ENCODE data around the gene ABCG4.

ABCG4 gene

GRCh38 chr11:119152604-119153003 is 3.8 kb downstream of the ABCG4 start:
- 100% methylated on average over 3 of the region's 4 CpGs for WGBS (ENCODE audit: insufficient coverage, insufficient read length)

GRCh38 chr11:119153049-119153818 is 4.4 kb downstream of the ABCG4 start:
- H3K36me3 ChIP-seq (ENCODE audit: control insufficient read depth, insufficient read depth, low read length) = no peaks in the 10 kb centered on the region
- H3K27me3 ChIP-seq (ENCODE audit: control insufficient read depth, insufficient read depth, low read length) = peaks cover 15% of the 10 kb centered on the region
- H3K4me3 ChIP-seq (ENCODE audit: low read length) = no peak overlapping the region
- H3K4me1 ChIP-seq (ENCODE audit: control insufficient read depth, insufficient read depth, low read length) = peaks cover 2% of the 10 kb centered on the region
- no peaks in the 10 kb centered on the region for H3K9me3 ChIP-seq (ENCODE audit: control insufficient read depth, insufficient read depth, low read length)
- no peak overlapping the region for H3K27ac ChIP-seq (ENCODE audit: low read length)
- DNase-seq (ENCODE audit: low read depth, low spot score) = no peak
- no CpG with 5 or more reads among the region's 9 CpGs for WGBS (ENCODE audit: insufficient coverage, insufficient read length)

More at GRCh38 chr11:119152604-119153003, 3.8 kb downstream of the ABCG4 start:
- H3K27me3 ChIP-seq (ENCODE audit: control insufficient read depth, insufficient read depth, low read length) = peaks cover 20% of the 10 kb centered on the region
- H3K27ac ChIP-seq (ENCODE audit: low read length) = no peak overlapping the region
- no peaks in the 10 kb centered on the region for H3K9me3 ChIP-seq (ENCODE audit: control insufficient read depth, insufficient read depth, low read length)
- H3K36me3 ChIP-seq (ENCODE audit: control insufficient read depth, insufficient read depth, low read length) = no peaks in the 10 kb centered on the region
- DNase-seq (ENCODE audit: low read depth, low spot score) = no peak
- H3K4me3 ChIP-seq (ENCODE audit: low read length) = no peak overlapping the region
- H3K4me1 ChIP-seq (ENCODE audit: control insufficient read depth, insufficient read depth, low read length) = peaks cover 5% of the 10 kb centered on the region

- DNase-seq (ENCODE audit: low read depth, low spot score) = no peak
- Histone ChIP-seq H3K4me1 (ENCODE audit: control insufficient read depth, insufficient read depth, low read length) (no peaks in the 10 kb centered on the region; the same call in 1 of the 2 replicates), H3K27me3 (ENCODE audit: control insufficient read depth, insufficient read depth, low read length) (peaks cover 10% of the 10 kb centered on the region; the same call in 1 of the 2 replicates), H3K9me3 (ENCODE audit: control insufficient read depth, insufficient read depth, low read length) (no peaks in the 10 kb centered on the region), H3K27ac (ENCODE audit: low read length) (no peak overlapping the region), H3K36me3 (ENCODE audit: control insufficient read depth, insufficient read depth, low read length) (no peaks in the 10 kb centered on the region), H3K4me3 (ENCODE audit: low read length) (no peak overlapping the region)
- WGBS (ENCODE audit: insufficient coverage, insufficient read length) = no CpG with 5 or more reads among the region's 6 CpGs
Observed at GRCh38 chr11:119154178-119154577, 5.3 kb downstream of the ABCG4 start.

GRCh38 chr11:119155733-119156492 is 7.1 kb downstream of the ABCG4 start:
- Histone ChIP-seq H3K9me3 (ENCODE audit: control insufficient read depth, insufficient read depth, low read length) (no peaks in the 10 kb centered on the region), H3K27me3 (ENCODE audit: control insufficient read depth, insufficient read depth, low read length) (peaks cover under 1% of the 10 kb centered on the region; the same call in 1 of the 2 replicates), H3K36me3 (ENCODE audit: control insufficient read depth, insufficient read depth, low read length) (no peaks in the 10 kb centered on the region), H3K27ac (ENCODE audit: low read length) (no peak overlapping the region), H3K4me1 (ENCODE audit: control insufficient read depth, insufficient read depth, low read length) (peaks cover 3% of the 10 kb centered on the region), H3K4me3 (ENCODE audit: low read length) (no peak overlapping the region)
- DNase-seq (ENCODE audit: low read depth, low spot score) = no peak
- WGBS (ENCODE audit: insufficient coverage, insufficient read length) = no CpG with 5 or more reads among the region's 8 CpGs

- DNase-seq (ENCODE audit: low read depth, low spot score) = no peak
- Histone ChIP-seq H3K36me3 (ENCODE audit: control insufficient read depth, insufficient read depth, low read length) (no peaks in the 10 kb centered on the region), H3K4me1 (ENCODE audit: control insufficient read depth, insufficient read depth, low read length) (peaks cover 3% of the 10 kb centered on the region), H3K27ac (ENCODE audit: low read length) (no peak overlapping the region), H3K27me3 (ENCODE audit: control insufficient read depth, insufficient read depth, low read length) (no peaks in the 10 kb centered on the region), H3K4me3 (ENCODE audit: low read length) (no peak overlapping the region), H3K9me3 (ENCODE audit: control insufficient read depth, insufficient read depth, low read length) (no peaks in the 10 kb centered on the region)
- WGBS (ENCODE audit: insufficient coverage, insufficient read length) = no CpG with 5 or more reads among the region's 10 CpGs
Observed at GRCh38 chr11:119156496-119156895, 7.6 kb downstream of the ABCG4 start.

- no peaks in the 10 kb centered on the region for H3K9me3 ChIP-seq (ENCODE audit: control insufficient read depth, insufficient read depth, low read length)
- H3K27me3 ChIP-seq (ENCODE audit: control insufficient read depth, insufficient read depth, low read length) = no peaks in the 10 kb centered on the region
- DNase-seq (ENCODE audit: low read depth, low spot score) = no peak
- no peak overlapping the region for H3K4me3 ChIP-seq (ENCODE audit: low read length)
- H3K36me3 ChIP-seq (ENCODE audit: control insufficient read depth, insufficient read depth, low read length) = no peaks in the 10 kb centered on the region
- H3K4me1 ChIP-seq (ENCODE audit: control insufficient read depth, insufficient read depth, low read length) = peaks cover 3% of the 10 kb centered on the region
- no peak overlapping the region for H3K27ac ChIP-seq (ENCODE audit: low read length)
- WGBS (ENCODE audit: insufficient coverage, insufficient read length) = no CpG with 5 or more reads among the region's 3 CpGs
Observed at GRCh38 chr11:119157063-119157462, 8.2 kb downstream of the ABCG4 start.

GRCh38 chr11:119158467-119158866 is 9.6 kb downstream of the ABCG4 start:
- Histone ChIP-seq H3K27me3 (ENCODE audit: control insufficient read depth, insufficient read depth, low read length) (no peaks in the 10 kb centered on the region), H3K9me3 (ENCODE audit: control insufficient read depth, insufficient read depth, low read length) (no peaks in the 10 kb centered on the region), H3K27ac (ENCODE audit: low read length) (no peak overlapping the region), H3K4me1 (ENCODE audit: control insufficient read depth, insufficient read depth, low read length) (peaks cover 3% of the 10 kb centered on the region), H3K4me3 (ENCODE audit: low read length) (no peak overlapping the region), H3K36me3 (ENCODE audit: control insufficient read depth, insufficient read depth, low read length) (no peaks in the 10 kb centered on the region)
- no CpG with 5 or more reads among the region's 13 CpGs for WGBS (ENCODE audit: insufficient coverage, insufficient read length)
- no peak for DNase-seq (ENCODE audit: low read depth, low spot score)

- no peak for DNase-seq (ENCODE audit: low read depth, low spot score)
- Histone ChIP-seq H3K4me1 (ENCODE audit: control insufficient read depth, insufficient read depth, low read length) (peaks cover 3% of the 10 kb centered on the region), H3K4me3 (ENCODE audit: low read length) (no peak overlapping the region), H3K27ac (ENCODE audit: low read length) (no peak overlapping the region), H3K9me3 (ENCODE audit: control insufficient read depth, insufficient read depth, low read length) (no peaks in the 10 kb centered on the region), H3K27me3 (ENCODE audit: control insufficient read depth, insufficient read depth, low read length) (no peaks in the 10 kb centered on the region), H3K36me3 (ENCODE audit: control insufficient read depth, insufficient read depth, low read length) (no peaks in the 10 kb centered on the region)
- no CpG with 5 or more reads among the region's 9 CpGs for WGBS (ENCODE audit: insufficient coverage, insufficient read length)
Observed at GRCh38 chr11:119160151-119160550, 11.3 kb downstream of the ABCG4 start.

GRCh38 chr11:119161871-119162270 is 13.0 kb downstream of the ABCG4 start:
- DNase-seq (ENCODE audit: low read depth, low spot score) = no peak
- no peak overlapping the region for H3K4me3 ChIP-seq (ENCODE audit: low read length)
- H3K27me3 ChIP-seq (ENCODE audit: control insufficient read depth, insufficient read depth, low read length) = no peaks in the 10 kb centered on the region
- peaks cover 3% of the 10 kb centered on the region for H3K4me1 ChIP-seq (ENCODE audit: control insufficient read depth, insufficient read depth, low read length)
- H3K27ac ChIP-seq (ENCODE audit: low read length) = no peak overlapping the region
- no peaks in the 10 kb centered on the region for H3K36me3 ChIP-seq (ENCODE audit: control insufficient read depth, insufficient read depth, low read length)
- no CpG with 5 or more reads among the region's 8 CpGs for WGBS (ENCODE audit: insufficient coverage, insufficient read length)
- no peaks in the 10 kb centered on the region for H3K9me3 ChIP-seq (ENCODE audit: control insufficient read depth, insufficient read depth, low read length)

GRCh38 chr11:119166368-119167076 is 17.7 kb downstream of the ABCG4 start:
- H3K27me3 ChIP-seq (ENCODE audit: control insufficient read depth, insufficient read depth, low read length) = no peaks in the 10 kb centered on the region
- no peaks in the 10 kb centered on the region for H3K9me3 ChIP-seq (ENCODE audit: control insufficient read depth, insufficient read depth, low read length)
- no CpG with 5 or more reads among the region's 8 CpGs for WGBS (ENCODE audit: insufficient coverage, insufficient read length)
- no peaks in the 10 kb centered on the region for H3K4me1 ChIP-seq (ENCODE audit: control insufficient read depth, insufficient read depth, low read length)
- no peaks in the 10 kb centered on the region for H3K36me3 ChIP-seq (ENCODE audit: control insufficient read depth, insufficient read depth, low read length)
- no peak overlapping the region for H3K27ac ChIP-seq (ENCODE audit: low read length)
- DNase-seq (ENCODE audit: low read depth, low spot score) = no peak
- H3K4me3 ChIP-seq (ENCODE audit: low read length) = no peak overlapping the region

Measured in iPS DF 6.9 (cell line).